ENCODE results near the gene HOXB1. TPM values are rescaled to one million over a fixed set of nuclear protein-coding genes. Genes with fewer than 3 reads are reported as not detected.

HOXB1 gene
- polyA plus RNA-seq, 1 donor from 2014 or later: not detected

DNA sequence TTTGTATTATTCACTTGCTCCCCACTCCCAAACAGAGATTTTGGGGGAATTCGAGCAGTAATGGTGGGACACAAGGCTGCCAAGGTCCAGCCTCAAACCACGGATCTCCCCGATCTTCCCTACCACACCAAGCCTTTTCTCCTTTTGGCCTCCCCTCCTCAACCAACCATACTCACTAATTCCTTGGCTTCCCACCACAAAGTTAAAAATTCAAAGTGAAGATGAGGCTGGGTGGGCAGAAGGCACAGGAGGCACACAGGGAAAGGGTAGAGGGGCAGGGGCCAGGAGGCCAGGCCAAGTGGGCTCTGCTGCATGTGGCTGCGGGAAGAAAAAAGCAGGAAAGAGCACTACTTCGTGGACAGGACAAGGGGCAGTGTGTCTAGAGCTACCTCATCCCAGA, 32.1 kb upstream of the HOXB1 start:
- Mint-ChIP-seq H3K4me3 (no peak overlapping the region), H3K4me1 (no peaks in the 10 kb centered on the region), H3K9me3 (no peaks in the 10 kb centered on the region), H3K27me3 (peaks cover 14% of the 10 kb centered on the region), H3K36me3 (no peaks in the 10 kb centered on the region), H3K27ac (peak overlapping the region in 1 of 3 donors; percentile 49)

DNA sequence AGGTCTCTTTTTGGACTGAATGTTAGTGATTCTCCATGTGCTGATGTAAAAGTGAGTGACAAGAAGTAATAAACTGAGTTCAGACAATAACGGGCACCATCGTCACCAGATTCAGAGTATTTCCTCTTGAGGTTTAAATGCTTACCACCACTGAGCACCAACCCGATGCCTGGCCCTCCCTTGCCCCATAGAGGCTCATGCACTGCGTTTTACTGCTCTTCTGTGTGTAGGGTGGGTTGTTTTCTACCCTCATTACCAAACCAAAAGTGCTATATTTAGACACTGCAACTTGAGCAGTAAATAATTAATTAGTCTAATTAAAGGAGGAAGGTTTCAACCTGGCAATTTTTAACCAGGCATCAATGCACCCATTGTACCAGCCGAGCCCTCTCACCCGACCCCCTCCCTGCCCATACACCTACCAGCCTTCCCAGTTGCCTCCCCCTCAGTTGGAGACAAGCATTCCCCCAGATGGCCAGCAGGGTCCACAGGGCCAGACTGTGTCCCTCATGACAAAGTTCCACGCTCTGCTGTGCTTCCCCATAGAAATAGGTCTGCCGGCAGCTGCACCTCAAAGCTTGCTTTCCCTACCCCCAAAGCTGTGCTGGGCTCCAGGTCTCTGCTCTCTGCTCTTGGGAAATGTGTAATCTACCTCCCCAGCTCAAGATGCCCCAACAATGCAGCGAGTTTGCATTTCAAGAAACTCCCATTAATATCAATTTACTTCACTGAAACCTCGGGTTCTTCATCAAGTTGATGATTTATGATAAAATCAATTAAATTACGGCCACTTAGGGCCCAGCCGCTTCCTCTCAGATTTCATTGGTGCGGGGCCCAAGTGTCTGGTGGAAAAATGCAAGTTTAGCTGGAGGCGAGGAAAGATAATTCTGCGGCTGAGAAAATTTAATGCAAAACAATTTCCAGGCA, 31.3 kb upstream of the HOXB1 start:
- Mint-ChIP-seq H3K27me3 (peaks cover 15% of the 10 kb centered on the region), H3K9me3 (no peaks in the 10 kb centered on the region), H3K36me3 (no peaks in the 10 kb centered on the region), H3K27ac (no peak overlapping the region), H3K4me3 (no peak overlapping the region), H3K4me1 (no peaks in the 10 kb centered on the region)

DNA sequence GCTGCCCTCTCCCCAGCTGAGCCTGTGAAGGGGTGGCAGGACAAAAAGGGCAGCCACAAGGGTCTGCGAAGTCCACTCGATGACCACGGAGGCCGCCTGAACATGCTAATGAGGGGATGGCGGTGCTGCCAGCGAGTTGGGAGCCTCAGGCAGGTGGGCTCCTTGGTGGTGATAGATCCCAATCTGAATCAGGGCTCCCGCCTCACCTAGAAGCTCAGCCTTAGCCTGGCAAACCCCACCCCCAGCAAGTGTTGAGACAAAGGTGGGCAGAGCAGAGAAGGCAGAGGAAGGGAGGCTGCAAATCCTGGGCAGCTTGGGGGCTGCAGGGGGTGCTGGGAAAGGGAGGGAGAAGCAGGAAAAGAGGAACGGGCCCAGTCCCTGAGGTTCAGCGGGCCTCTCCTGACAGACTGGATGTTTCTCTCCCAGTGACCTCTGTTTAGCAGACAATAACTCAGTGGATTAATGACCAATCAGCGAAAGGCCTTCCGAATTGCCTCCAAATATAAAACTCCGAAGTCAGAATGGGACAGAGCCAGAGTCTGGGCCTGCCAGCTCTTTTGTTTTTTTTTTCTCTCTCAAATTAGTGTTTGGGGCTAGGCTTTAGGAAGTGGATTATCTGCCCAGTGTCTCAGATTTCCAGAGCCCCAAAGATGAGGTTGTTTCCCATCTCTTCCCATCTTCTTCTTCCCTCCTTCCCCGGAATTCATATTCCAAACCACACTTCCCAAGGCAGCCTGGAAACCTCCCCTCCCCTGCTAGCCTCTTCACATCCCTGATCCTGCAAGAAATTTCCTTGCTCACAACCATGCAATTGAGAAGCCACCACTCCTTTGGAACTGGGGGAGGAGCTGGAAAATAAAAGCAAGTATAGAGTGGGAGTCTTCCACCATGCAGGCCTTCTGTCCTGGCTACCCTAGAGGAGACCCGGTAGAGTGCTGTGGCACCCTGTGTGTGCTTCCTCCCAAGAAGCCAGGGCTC, 29.3 kb upstream of the HOXB1 start:
- peaks cover 17% of the 10 kb centered on the region for H3K27me3 Mint-ChIP-seq
- H3K27ac Mint-ChIP-seq: no peak overlapping the region
- H3K4me3 Mint-ChIP-seq: no peak overlapping the region
- no peaks in the 10 kb centered on the region for H3K9me3 Mint-ChIP-seq
- H3K4me1 Mint-ChIP-seq: peaks cover 0 to 2% (median 1%) of the 10 kb centered on the region in 3 donors
- no peaks in the 10 kb centered on the region for H3K36me3 Mint-ChIP-seq

DNA sequence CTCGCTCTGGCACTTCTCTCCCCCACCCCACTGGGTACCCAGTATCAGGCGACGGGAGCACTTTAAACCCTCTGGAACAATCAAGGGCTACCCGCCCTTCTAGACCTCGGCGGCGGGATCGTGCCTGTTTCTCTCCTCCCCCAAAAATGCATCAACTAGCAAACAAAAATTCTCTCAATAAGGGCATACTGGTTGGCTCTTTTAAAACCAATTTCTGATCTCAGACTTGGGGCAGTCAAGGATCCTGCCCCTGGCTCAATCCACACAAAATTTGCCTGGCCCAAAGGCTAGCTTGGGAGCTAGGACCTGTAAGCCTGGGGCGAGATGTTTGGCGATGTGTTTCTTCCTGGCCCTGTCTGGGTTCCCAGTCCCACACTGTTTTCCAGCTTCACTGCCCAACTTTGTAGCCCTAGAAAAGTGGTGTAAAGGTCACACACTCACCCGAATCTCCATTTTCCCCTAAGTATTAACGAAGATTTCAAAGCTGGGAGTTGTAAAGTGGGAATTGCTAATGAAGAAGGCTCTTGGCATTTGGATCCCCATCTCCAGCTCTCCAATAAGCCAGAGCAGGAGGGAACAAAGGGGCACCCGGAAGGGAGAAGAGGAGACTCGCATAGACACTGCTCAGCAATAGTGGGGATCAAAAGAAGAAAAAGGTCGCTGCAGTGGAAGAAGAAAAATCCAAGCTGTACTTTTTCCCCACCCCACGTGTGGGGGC, 28.5 kb upstream of the HOXB1 start:
- H3K27ac Mint-ChIP-seq: no peak overlapping the region
- H3K4me3 Mint-ChIP-seq: no peak overlapping the region
- H3K36me3 Mint-ChIP-seq: no peaks in the 10 kb centered on the region
- peaks cover 0 to 2% (median 1%) of the 10 kb centered on the region in 3 donors for H3K4me1 Mint-ChIP-seq
- no peaks in the 10 kb centered on the region for H3K9me3 Mint-ChIP-seq
- H3K27me3 Mint-ChIP-seq: peaks cover 17% of the 10 kb centered on the region

DNA sequence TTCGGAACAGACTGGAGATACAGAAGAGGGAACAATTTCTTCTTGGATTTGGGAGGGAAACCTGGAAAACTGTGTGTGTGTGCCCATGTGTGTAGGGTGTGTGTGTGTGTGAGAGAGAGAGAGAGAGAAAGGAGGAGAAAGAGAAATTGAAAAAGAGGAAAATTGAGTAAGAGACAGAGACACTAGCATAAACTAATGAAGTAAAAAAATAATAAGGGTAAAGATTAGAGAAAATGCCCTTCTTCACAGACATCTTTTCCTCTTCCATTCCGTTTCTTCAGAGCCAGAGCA, 28.0 kb upstream of the HOXB1 start:
- H3K27ac Mint-ChIP-seq: no peak overlapping the region

DNA sequence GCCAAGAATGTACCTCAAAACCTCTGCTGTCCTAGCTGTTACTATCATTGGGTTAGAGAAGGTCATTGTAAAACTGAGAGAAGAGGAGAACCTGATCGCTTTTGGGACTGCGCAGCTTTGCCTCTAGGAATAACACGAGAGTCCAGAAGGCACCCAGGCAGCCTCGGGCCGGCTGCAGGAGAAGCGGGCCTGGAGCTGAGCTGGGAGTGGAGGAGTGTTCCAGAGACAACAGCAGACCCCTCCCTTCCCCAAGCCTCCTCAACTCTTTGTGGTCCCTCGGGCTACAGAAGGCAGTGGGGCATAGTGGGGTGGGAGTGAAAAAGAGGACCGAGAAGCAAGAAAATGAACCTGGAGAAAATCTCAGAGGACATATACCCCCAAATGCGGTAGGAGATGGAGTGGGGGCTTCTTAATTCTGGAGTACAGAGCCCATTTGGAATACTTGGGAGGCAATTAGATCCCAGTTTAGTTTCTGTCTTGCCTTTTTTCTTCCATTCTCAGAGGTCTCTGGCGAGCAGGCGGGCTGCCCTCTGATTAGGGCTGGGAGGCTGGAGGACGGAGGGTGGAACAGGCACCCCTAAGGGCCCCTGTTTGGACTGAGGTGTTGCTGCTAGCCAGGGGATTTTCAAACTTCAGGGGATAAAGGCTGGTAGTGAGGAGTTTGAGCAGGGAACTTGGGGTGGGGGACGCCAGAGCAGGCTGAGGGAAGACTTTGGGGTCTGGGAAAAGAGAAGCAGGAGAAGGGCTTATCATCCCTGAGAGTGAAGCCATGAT, 27.4 kb upstream of the HOXB1 start:
- H3K4me1 Mint-ChIP-seq: peaks cover 0 to 2% (median 1%) of the 10 kb centered on the region in 3 donors
- H3K4me3 Mint-ChIP-seq: peak overlapping the region in 1 of 4 donors; percentile 12
- H3K27me3 Mint-ChIP-seq: peaks cover 19% of the 10 kb centered on the region
- H3K9me3 Mint-ChIP-seq: no peaks in the 10 kb centered on the region
- no peaks in the 10 kb centered on the region for H3K36me3 Mint-ChIP-seq
- H3K27ac Mint-ChIP-seq: no peak overlapping the region

More for the DNA sequence above, 28.0 kb upstream of the HOXB1 start:
- Mint-ChIP-seq H3K9me3 (no peaks in the 10 kb centered on the region), H3K36me3 (no peaks in the 10 kb centered on the region), H3K27me3 (peaks cover 17% of the 10 kb centered on the region), H3K4me1 (peaks cover 0 to 2% (median 1%) of the 10 kb centered on the region in 3 donors), H3K4me3 (no peak overlapping the region)

DNA sequence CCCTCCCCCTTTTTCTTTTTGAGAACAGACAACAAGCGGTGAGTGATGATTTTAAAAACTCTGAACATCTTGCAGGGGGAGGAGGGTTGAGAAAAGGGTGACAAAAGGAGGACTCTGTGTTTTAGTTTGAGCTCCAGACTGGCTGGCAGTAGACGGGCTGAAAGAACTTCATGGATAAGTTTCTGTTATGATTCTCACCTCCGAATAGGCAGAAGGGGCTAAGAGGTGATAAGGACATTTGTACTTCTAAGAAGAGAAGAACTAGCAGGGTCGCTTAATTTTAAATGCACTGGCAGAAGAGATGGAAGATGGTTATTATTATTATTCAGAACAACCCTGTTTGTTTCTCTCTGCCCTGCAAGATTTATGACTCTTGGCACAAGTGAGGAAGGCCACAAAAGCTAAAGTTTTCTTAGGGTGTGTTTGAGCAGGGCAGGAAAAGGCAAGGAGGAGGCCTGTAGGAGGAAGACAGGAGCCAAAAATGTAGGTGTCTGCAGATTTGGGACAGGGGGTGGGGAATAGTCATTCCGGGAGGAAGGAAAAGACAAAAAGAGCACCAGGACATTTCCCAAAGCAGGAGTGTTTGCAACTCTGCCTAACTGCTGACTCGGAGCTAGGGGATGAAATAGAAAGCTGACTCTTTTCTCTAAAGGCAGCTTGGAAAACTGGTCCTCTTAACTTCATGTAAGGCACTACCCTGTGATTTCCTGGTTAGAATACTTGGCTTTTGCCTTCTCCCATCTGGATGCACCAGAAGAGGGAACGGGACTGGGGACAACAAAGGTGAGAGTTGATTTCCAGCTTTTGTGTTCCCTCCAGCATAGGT, 26.0 kb upstream of the HOXB1 start:
- Mint-ChIP-seq H3K9me3 (no peaks in the 10 kb centered on the region), H3K27me3 (peaks cover 20% of the 10 kb centered on the region), H3K4me3 (no peak overlapping the region), H3K27ac (no peak overlapping the region), H3K36me3 (peaks cover 3% of the 10 kb centered on the region), H3K4me1 (peaks cover 0 to 2% (median 1%) of the 10 kb centered on the region in 3 donors)

DNA sequence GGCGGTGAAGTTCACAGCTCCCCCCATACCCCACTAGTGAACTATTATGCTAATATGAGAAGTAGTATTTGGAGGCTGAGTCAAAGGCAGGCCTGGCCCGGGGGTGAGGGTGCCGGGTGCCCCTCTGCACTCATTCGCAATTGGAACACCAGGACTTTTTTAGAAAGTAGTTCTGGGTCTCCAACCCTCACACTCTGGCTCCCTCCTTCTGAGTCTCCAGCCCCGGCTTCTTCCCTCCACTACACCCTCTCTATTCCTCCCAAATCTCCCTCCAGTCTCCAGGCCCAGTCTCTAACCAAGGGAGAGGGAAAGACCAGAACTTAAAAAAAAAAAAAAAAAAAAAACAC, 25.4 kb upstream of the HOXB1 start:
- H3K27ac Mint-ChIP-seq: no peak overlapping the region
- H3K27me3 Mint-ChIP-seq: peaks cover 20% of the 10 kb centered on the region
- no peaks in the 10 kb centered on the region for H3K9me3 Mint-ChIP-seq

DNA sequence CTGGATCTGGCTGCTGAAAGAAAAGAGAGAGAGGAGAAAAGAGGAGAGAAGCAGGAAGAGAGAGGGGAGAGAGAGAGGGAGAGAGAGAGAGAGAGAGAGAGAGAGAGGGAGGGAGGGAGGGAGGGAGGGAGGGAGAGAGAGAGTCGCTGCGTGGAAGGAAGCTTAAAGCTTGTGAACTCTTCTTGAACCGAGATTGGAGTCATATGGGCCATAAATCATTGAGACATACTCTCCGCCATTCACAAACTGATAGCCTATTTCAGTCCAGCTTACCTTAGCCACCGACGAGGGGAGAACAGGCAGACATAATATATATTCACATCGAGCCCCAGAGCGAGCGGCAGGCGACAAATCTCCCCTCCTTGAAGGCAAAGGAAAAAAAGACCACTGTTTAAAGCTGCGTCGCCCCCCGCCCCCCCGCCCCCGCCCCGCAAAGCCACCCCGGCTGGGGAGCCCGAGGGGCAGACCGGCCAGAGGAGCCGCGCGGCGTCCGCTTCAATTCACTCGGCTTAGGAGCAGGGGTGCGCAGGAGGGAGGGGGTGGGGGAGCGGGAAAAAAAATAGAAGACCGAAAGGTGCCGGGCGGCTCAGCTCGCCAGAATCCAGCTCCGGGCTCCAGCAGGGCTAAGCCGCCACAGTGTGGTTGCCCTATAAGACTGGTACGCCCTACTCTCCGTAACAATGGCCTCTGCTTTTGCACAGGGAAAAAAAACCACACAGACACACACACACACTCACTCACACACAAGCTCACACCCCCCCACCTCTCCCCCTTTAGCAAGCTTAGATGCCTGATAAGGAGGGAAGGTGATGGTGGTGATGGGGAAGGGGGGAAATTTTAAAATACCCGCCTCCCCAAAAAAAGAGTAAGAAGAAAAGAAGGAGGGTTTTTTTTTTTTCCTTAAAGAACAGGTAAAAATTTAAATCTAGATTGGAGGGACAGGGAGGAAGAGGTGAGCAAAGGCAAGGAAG, 24.7 kb upstream of the HOXB1 start:
- H3K4me1 Mint-ChIP-seq: peaks cover 0 to 2% (median 1%) of the 10 kb centered on the region in 3 donors
- peaks cover 3% of the 10 kb centered on the region for H3K36me3 Mint-ChIP-seq
- H3K9me3 Mint-ChIP-seq: no peaks in the 10 kb centered on the region
- H3K27me3 Mint-ChIP-seq: peaks cover 20% of the 10 kb centered on the region
- H3K4me3 Mint-ChIP-seq: peak overlapping the region in 3 of 4 donors; percentile 66 to 82 (median 79)
- no peak overlapping the region for H3K27ac Mint-ChIP-seq

More for the DNA sequence above, 25.4 kb upstream of the HOXB1 start:
- Mint-ChIP-seq H3K4me3 (peak overlapping the region in 1 of 4 donors; percentile 54), H3K36me3 (peaks cover 3% of the 10 kb centered on the region), H3K4me1 (peaks cover 0 to 2% (median 1%) of the 10 kb centered on the region in 3 donors)

DNA sequence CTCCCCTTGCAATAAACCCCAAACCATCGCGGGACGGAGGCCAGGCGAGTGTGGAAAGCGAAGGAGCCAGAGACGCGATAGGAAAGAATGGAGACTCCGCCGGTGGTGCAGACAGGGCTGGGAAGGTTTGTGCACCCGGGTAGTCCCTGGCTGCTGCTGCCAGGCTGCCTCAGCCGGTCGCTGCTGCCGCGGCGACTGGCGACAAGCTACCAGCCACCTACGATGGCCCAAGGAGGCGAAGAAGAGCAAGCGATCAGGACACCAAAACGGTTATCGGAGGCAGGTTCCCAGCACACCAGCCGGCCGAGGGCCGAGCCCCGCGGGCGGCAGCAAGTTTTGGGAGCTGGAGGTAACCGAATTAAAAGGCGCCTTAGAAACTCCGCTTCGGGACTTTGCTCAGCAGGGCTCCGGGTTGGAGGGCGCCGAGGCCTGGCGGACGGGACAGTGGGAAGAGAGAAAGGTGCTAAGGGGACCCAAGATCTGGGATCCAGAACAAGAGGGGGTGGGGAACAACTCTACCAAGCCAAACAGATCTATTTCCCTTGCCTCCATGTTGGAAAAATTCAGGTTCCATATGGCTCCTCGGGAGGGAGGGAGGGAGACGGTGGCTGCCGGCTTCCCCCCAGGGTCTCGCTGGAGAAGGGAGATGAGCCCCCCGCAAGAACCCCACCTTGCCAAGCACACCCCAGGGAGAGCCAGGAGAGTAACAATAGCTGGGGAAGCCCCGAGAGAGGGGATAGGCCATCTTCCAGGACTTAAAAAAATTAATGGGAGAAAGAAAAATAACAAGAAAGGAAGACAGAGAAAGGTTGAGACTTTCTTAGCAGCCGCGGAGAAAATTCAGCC, 23.8 kb upstream of the HOXB1 start:
- Mint-ChIP-seq H3K9me3 (no peaks in the 10 kb centered on the region), H3K36me3 (peaks cover 3% of the 10 kb centered on the region), H3K4me1 (peaks cover 0 to 2% (median 1%) of the 10 kb centered on the region in 3 donors), H3K27ac (no peak overlapping the region), H3K27me3 (peaks cover 23% of the 10 kb centered on the region), H3K4me3 (peak overlapping the region in 1 of 4 donors; percentile 85)

DNA sequence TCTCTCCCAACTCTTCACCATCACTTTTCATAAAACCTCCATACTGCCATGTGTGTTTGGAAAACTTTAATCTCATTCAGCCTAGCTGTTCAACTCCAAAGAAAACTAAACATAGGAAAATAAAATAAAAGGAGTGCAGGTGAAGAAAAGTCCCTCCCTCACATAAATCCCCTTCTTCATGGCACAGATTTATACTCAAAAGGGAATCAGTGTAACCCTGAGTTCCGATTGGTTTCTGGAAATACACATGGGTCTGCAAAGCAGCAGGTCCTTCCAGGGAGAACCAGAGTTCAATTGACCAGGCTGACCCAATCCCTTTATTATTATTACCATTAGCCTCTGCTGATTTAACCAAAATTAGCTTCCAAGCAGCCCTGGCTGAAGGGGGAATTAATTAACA, 23.0 kb upstream of the HOXB1 start:
- H3K9me3 Mint-ChIP-seq: no peaks in the 10 kb centered on the region
- peaks cover 0 to 2% (median 1%) of the 10 kb centered on the region in 3 donors for H3K4me1 Mint-ChIP-seq
- no peak overlapping the region for H3K4me3 Mint-ChIP-seq
- H3K36me3 Mint-ChIP-seq: peaks cover 3% of the 10 kb centered on the region
- H3K27ac Mint-ChIP-seq: no peak overlapping the region
- H3K27me3 Mint-ChIP-seq: peaks cover 23% of the 10 kb centered on the region

DNA sequence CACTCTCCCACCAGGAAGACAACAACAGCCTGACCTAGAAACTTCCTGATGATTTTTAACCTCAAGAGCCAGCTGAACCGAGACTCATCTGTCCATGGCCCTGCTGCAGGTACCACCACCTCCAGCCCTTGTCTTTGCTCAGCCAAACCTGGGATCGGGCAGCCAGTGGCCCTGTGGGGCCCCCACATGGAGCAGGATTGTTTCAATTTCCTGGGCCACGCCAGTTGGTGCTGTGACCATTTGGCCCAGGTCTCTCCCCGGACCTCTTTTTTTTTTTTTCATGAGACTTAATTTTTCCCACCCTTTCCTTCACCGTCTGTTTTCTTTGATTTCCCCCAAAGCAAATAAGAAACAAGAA, 22.4 kb upstream of the HOXB1 start:
- peaks cover 3% of the 10 kb centered on the region for H3K36me3 Mint-ChIP-seq
- H3K9me3 Mint-ChIP-seq: no peaks in the 10 kb centered on the region
- H3K4me3 Mint-ChIP-seq: no peak overlapping the region
- H3K4me1 Mint-ChIP-seq: peaks cover 0 to 2% (median 1%) of the 10 kb centered on the region in 3 donors
- H3K27me3 Mint-ChIP-seq: peaks cover 18% of the 10 kb centered on the region
- no peak overlapping the region for H3K27ac Mint-ChIP-seq

Data from IgD-negative memory B cell (primary cell).